Islet of Langerhans (tissue), 1 donor: ENCODE data around the gene GOLGA2.

Source experiments
- FAIRE-seq: peaks from one replicate; lab custom pipeline; 2011; peaks lifted over from hg19 to GRCh38; lab: Jason Lieb, UNC

GOLGA2 gene

DNA sequence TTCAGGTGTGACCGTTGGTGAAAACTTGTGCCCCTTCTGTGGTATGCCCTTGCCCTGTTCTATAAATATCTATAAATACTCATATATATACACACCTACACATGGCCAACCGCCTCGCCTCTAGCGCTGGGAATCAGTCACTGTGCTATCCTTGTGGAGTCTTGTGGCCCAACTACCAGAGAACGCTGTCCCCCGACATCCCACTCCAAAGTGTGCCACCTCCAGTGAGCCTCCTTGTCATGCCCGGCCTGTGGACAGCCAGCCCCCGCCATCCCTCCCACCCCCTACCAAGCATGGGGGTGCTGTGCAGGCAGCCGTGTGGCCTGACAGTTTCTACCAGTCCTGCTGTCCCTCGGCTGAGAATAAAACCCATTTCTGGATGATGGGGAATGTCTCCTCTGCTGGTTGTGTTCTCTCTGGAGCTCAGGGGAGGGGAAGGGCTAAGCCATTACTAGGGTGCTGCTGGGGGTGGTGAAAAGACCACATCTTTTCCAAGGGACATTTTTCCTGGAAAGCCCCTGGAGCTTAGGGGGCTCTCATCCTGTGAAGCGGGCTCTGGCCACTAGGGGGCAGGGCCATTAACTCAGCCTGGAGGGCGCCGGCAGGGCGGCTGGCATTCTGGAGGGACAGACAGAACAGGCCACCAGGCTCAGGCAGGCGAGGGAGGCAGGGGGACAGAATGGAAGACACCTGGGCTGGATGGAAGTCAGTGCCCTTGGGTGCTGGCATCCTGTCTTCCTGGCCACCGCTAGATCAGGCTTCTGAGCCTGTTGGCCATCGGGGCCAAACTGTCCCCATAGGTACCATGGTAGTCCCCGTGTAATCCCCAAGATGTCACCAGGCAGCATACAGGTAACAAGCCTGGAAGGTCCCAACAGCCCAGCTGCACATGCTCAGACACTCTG is 20.7 kb downstream of the GOLGA2 start:
- no peak for FAIRE-seq

DNA sequence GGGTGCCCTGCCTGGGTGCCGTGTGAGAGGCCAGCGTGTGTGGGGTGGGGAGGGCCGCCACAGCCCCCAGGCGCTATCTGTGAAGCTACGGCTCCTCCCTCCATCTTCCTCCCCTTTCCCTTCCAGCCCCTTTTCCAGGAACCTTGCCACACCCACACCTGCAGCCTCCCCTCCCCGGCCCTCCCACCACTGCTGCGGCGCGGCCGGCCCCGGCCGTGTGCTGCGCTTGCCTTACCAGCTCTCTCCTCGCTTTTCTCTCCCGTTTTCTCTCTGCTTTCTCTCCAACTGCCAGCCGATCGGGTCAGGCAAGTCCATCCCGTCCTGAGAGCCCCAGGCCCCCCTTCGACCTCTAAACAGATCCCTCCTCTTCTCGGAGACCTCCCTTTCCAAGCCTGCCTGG is 21.4 kb downstream of the GOLGA2 start:
- no peak for FAIRE-seq

DNA sequence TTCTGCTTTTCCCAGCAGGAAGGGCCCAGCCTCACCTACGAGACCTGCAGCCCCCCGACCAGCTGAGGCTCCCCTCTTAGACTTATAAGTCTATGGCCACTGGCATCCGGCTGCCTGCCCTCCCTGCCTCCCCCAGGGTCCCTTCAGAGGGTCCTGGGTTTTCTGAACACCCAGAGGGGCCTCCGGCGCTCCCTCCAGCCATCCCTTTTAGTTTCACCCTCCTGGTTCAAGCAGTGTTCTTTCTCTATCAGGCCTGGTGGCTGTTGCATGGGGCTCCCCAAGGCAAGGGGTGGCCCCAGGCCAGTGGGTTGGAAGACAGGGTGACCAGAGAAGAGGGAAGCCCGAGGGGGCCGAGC is 21.8 kb downstream of the GOLGA2 start:
- FAIRE-seq = no peak

DNA sequence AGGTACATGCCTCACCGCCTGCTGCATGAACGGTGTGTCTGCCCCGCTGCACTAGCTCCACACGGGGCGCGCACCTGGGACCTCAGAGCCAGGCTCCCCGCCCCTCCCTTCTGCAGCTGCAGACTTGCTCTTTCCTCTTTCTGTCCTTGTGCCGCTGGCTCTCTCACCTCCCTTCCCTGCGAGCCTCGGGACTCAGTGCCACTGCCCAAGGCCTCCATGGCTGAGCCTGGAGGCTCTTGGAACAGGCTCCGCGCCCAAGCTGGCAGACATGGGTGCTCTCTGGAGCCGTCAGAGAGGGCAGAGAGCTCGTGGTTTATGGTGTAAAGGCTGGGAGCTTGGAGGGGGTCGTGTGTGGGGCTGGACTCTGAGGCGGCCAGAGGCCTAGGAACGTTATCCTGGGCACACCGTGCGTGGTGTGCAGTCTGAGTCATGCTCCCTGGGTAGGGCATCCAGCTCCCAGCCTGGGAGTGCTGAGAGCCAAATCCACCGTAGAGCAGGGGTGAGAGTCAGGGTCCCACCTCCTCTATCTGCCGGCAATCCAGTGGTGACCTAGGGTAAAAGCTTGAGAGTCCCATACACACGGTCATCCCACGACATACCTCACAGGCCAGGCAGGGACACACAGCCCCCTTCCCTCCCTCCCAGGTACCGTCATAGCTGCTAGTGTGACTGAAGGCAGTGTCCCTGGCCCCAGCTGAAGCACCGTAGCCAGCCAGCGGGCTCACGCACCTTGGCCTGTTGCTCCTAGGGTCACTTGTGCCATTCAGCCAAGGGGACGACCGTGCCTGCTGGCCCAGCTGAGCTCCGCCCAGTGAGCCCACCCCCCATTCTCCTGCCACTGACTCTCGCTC is 22.4 kb downstream of the GOLGA2 start:
- no peak for FAIRE-seq

DNA sequence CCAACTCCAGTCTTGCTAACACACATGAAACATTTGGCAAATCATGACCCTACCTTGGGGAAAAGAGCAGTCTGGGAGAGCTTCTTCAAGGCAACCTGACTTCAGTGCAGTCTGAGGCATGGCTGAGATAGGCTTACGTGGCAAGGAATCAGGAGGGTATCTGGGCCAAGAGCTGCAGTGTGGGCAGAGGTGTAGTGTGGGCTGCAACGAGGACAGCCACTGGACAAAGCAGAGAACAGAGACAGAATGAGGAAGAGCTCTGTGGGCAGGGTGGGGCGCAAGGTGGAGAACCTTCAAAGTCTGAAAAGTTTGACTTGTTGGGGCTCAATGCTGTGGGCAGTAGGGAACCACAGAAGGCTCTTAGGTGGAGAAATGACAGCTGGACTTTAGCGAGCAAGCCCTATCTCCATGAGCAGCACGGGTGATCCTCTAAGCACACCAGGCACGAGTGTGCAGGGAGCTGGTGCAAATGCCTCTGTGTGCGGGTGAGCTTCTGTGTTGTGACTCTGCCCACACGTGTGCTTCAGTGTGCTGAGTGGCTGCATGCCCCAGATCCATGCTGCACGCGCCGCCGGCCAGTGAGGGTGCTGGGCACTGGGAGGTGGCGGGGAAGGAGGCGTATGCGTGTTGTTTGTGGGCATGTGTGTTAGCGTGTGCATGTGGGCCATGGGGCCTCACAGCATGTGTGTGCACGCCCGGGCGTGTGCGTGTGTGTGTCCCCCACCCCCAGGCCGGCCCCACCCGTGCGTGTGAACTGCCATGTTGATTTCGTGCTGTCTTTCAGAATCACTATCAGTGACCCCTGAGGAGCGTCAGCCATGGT is 23.3 kb downstream of the GOLGA2 start:
- no peak for FAIRE-seq

DNA sequence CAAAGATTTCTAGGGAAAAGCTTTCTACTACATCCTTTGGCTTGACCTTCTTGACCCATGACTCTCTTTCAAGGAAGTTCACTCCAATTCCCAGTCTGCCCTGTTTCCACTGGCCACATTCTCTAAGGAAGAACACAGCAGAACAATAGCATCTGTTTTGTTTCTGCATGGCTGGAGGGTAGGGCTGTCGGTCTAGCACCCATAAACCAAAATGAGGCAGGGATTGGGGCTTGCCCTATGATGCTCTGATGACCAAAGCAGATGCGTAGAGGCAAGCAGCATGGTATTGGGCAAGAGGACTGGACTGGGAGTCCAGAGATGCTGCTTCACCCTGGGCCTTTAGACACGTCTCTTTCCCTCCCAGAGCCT is 24.1 kb downstream of the GOLGA2 start:
- FAIRE-seq = no peak

DNA sequence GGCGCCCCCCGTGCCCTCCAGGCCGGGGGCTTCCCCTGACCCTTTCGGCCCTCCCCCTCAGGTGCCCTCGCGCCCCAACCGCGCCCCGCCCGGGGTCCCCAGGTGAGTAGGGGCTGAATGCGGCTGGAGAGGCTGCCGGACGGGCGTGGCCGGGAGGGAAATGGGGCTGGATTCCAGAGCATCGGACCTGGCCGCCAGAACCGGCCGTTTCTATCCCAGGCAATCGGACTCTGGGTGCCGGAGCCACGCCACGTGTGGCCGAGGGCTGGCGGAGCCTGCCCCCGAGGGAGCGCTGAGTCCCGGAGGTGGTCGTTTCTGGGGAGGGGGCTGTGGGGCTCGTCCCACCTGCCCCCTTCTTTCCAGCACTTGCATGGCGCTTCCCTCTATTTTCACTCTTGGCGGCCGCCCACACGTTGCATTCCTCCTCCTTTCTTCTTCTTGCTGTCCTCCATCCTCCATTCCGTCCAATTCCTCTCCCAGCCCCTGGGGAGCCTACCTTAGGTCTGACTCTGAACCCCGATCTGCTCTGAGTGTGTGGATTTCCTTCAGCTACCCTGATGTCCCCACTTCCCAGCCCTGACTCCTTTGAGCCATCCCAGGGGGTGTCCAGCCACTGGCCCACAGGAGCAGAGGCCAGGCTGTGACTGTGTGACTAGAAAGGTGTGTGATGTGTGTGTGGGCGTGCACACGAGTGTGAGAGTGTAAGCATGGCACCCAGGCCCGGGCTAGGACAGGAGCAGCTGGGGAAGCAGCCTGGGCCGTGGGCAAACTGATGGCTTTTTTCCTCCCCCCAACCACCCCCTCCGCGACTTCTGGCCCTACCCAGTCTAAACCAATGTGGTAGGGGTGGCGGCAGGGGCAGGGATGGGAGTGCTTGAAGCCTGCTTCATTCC is 24.7 kb downstream of the GOLGA2 start:
- FAIRE-seq = no peak

DNA sequence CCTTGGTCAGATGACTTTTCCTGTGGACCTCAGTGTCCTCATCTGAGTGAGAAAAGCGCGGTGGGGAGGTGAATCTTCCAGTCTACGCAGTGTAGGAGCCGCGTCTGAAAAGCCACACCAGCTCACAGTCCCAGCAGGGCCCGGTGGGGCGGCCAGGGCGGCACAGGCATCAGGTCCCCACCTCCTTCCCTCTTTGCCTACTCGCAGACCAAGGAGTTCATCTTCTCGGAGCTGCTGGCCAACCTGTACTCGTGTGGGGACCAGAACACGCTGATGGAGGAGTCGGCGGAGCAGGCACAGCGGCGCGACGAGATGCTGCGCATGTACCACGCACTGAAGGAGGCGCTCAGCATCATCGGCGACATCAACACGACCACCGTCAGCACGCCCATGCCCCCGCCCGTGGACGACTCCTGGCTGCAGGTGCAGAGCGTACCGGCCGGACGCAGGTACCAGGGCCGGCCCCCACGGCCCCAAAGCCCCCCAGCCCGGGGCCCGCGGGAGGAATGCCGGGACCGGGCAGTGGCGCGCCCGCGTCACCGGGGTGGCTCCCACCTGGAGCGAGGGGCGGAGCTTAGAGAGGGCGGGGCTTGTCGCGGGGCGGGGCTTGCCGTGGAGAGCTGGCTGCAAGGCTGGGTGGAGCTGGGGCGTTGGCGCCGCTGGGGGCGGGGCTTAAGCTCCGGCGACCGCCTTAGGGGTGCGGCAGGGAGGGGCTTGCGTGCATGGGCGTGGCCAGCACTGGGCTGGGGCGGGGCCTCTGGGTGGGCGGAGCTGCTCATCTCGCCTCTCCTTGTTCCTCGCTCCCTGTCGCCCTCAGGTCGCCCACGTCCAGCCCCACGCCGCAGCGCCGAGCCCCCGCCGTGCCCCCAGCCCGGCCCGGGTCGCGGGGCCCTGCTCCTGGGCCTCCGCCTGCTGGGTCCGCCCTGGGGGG is 25.6 kb downstream of the GOLGA2 start:
- FAIRE-seq = no peak

DNA sequence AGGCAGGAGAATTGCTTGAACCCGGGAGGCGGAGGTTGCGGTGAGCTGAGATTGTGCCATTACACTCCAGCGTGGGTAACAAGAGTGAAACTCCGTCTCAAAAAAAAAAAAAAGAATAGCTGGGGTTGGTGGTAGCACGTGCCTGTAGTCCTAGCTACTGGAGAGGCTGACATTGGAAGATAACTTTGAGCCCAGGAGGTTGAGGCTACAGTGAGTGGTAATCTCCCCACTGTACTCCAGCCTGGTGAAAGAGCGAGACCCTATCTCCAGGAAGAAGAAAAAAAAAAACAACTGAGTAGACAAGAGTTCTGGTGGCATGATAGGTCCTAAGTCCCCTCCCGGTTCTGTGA is 26.3 kb downstream of the GOLGA2 start:
- FAIRE-seq = no peak

DNA sequence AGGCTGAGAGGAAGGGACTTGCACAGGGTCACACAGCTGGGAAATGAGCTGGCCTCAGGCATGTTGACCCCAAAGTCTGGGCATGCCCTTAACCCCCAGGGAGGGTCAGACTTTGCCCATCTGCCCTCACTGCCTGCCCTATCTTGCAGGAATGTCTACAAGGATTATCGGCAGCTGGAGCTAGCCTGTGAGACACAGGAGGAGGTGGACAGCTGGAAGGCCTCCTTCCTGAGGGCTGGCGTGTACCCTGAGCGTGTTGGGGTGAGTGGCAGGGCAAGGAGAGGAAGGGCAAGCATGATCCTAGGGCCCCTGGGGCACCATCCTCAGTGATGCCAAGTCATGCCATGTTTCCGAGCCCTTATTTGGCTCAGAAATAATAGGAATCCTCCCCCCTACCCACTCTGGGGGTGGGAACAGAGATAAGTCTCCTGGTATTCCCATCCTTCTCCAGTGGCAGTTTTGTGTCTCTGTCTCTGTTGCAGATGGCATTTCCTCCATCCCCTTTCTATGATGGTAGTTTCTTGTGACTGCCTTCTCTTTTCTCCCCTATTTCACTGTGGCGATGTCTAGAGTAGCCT is 28.5 kb downstream of the GOLGA2 start:
- no peak for FAIRE-seq

DNA sequence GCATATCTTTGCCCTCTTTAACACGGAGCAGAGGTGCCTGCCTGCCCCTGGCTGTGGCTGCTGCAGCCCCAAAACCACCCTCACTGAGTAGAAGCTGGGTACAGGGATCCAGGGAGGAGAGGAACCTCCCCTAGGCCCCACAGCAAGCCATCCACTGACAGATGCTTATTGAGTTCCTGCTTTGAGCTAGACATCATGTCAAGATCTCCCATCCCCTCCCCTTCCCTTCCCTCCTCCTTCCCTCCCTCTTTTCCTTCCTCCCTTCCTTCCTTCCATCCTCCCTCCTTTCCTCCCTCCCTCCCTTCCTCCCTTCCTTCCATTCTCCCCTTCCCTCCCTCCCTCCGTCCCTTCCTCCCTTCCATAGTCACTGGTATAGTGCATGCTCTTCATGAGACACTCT is 29.3 kb downstream of the GOLGA2 start:
- FAIRE-seq = no peak

DNA sequence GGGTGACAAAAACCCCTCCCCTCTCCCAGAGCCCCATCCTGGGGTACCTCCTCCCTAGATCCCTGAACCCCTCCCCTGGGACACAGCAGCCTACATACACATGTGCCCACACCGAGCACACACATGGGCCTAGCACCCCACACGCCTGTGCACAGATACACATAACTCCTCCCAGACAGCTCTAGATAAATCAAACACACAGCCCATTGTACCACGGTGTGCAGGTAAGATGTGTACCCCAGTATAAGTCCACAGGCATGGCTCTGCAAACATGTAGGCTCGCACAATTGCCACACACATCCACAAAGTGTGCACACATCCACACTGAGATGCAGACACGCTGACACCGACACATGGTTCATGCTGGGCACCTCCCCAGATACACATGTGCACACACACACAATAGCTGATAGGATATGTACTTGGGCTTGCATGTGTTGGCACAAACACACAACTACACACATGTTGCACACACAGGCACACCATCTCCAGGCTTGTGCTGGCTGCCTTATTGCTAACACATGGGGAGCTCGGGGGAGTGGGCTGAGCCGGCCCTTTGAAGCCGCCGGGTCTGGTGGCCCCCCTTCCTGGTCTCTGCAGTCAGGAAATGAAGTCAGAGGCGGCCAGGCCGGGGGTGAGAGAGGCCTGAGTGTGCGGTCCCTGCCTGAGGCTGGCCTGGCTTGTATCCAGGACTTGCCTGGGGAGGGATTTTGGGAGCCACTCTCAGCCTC is 30.2 kb downstream of the GOLGA2 start:
- no peak for FAIRE-seq

DNA sequence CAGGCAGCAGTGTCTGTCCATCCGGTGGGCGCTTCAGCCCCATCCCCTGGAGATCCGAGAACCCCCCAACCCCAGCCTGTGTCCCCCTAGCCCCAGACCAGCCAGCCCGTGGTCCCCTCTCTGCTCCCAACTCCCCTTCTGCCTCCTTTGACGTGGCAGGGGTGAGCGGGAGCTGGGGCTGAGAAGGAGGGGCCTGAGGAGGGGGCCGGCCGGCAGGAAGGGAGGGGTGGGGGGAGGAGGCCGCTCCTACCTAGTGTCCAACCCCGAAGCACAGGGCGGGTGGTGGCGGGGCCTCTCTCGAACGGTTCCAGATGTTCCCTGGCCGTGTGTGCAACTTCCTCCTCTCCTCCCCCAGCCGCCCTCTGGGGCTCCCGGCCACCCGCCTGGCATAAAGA is 31.0 kb downstream of the GOLGA2 start:
- no peak for FAIRE-seq

DNA sequence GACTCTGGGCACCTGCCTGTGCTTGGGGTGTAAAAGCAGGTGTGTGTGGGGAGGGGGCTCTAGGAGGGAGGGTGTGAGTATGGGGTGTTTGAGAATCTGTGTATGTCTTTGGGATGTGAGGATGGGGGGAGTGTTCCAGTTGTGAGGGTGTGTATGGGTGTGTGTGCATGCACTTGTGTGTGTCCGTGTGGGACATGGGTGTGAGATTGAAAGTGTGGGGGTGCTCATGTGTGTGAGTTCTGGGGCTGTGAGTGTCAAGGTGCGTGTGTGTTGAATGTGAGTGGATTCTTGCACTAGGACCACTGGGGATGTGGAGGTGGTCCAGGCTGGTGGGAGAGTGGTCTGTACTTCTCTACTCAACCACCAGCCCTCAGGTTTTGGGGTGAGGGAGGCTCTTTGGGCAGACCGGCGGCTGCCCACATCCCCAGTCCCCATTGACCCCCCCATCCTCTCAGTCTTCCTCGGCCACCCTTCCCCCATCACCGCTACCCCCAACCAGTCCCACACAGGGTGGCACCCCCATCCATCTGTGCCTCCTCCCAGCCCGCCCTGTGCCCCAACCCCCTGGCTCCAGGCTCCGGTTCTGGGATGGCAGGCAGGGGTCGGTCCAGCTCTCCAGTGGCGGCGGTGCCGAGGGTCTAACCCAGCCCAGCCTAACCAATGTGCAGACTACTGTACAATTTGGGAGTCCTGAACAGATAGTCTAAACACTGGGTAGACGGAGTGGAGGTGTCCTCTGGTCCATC is 31.5 kb downstream of the GOLGA2 start:
- FAIRE-seq = no peak

DNA sequence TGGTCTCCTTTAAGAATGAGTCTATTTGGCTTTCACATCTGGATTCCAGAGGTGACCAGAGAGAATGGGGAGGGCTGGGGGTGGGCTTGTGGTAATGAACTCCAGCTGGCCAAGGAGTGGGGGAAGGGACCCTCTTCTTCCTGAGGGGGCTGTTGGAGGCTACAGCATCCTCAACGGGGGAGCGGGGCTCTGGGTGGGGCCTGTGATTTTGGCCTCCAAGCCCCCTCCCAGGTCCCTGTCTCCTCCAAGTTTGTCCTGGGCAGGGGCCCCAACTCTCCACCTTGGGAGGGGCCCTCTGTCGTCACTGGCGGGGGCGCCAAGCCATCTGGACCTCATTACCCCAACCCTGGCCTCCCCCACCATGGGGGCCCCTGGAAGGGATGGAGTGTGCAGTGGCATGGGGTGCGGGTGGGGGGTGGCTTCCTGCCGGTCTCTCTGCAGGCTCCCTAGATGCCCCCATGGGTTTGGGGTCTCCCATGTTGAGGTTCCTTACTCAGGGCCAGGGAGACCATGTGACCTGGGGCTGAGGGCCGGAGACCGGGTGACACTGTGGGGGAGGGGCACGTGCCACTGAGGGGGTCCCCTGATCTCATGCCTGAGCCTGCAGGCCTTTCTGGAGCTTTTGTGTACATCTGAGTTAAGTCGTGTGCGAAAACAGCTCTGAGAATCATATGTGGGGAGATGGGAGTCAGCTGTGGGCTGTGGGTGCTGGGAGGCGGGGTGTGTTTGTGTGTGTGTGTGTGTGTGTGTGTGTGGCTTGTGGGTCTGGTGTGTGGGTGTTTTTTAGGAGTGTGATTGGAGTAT is 32.4 kb downstream of the GOLGA2 start:
- FAIRE-seq = no peak

DNA sequence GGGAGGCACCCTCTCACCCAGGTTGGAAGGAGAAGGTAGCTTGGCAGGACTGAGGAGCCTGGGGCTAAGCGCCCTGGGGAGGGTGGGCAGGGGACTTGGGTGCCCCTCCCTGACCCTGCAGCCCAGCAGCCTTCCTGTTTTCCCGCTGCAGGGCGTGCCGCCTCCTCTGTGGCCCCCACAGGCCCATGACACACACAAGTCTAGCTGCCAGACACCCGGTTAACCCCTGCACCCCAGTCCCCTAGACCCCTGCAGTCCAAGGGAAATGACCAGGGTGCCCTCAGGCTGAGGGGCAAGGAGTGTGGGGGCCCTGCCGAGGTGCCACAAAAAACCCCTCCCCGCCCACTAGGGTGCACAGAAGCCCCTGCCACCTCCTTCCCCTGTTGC is 33.0 kb downstream of the GOLGA2 start:
- FAIRE-seq = no peak

DNA sequence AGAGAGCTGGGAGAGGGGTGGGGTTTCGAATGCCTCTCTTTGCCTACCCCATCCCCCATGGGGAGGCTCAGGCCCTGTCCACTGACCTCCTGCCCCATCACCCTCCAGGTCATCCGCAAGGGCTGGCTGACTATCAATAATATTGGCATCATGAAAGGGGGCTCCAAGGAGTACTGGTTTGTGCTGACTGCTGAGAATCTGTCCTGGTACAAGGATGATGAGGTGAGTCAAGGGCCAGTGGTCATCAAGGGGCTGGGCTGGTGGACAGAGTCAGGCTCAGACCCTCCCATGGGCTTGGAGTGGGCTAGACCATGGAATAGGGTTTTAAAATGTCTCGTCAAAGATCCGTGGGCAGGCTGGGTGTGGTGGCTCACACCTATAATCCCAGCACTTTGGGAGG is 33.7 kb downstream of the GOLGA2 start:
- no peak for FAIRE-seq

DNA sequence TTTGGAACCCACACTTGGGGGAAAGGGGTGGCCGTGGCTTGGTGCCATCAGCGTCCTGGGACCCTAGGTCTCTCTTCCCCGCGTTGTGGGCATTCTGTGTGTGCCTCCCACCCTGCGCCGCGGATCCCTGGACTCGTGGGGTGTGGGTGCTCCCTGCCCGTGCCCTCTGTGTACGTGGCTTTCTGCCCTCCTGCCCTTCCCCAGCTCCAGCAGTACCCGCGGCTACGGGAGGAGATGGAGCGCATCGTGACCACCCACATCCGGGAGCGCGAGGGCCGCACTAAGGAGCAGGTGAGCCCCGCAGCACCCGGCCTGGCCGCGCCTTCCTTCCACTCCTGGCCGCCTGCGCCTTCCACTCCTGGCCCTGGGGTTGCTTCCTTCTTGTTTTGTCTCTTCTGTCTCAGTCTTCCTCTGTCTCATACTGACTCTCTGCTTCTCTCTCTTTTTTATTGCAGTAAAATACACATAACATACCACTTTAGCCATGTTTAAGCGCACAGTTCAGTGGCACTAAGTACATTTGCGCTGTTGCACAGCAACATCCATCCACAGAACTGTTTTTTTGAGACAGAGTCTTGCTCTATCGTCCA is 41.9 kb downstream of the GOLGA2 start:
- no peak for FAIRE-seq
